Skin epidermis (tissue), 12 donors: Measurements from ENCODE around the gene MC1R.

Source experiments
- H3K27ac ChIP-seq, 21 experiments: fragments of 200-600 bp; sonication (generic) in 11 of 21; one replicate each; pipeline ENCODE4 v1.5.0; 2020; ENCODE audit warnings: mild to moderate bottlenecking in 3 of 21, inconsistent platforms in 2 of 21, moderate library complexity in 2 of 21
- H3K4me3 ChIP-seq, 7 experiments: fragments of 200-600 bp; sonication (generic) in 2 of 7; one replicate each; pipeline ENCODE4 v1.5.0; 2020; ENCODE audit warnings: inconsistent platforms in 2 of 7, mild to moderate bottlenecking in 2 of 7, moderate library complexity in 1 of 7

Gene MC1R

DNA sequence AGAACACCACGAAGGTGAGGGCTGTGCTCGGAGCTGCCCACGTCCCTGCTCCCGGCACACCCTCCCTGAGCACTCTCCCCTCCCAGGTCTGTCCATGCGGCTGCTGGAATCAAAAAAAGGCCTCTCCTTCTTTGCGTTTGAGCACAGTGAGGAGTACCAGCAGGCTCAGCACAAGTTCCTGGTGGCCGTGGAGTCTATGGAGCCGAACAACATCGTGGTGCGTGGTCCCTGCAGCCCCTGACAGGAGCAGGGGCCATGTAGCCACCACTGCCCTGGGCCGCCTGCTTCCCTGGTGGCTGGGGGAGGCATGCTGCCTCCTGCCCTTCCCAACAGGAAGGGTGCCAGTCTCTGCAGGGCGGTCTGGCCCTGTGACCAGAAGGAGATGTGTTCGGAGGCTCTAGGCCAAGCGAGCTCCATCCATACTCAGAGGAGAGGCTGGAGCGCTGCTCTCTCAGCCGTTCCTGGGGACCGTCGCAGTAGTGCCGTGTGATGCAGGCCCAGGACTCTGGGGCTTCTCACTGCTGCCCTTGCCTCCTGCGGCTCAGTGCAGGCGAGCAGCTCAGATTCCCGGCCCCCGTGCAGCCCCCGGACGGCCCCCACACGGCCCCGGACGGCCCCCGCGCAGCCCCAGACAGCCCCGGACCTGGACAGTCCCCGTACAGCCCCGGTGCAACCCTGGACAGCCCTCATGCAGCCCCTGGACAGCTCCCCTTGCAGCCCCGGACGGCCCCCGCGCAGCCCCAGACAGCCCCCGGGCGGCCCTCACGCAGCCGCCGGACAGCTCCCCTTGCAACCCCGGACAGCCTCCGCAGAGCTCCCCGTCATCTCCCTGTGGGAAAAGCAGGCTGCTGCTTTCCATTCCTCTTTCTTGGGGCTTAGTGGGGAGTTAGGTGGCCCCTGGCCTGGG lies 24.8 kb upstream of the MC1R start:
- Histone ChIP-seq H3K27ac (no peak overlapping the region), H3K4me3 (no peak overlapping the region)

DNA sequence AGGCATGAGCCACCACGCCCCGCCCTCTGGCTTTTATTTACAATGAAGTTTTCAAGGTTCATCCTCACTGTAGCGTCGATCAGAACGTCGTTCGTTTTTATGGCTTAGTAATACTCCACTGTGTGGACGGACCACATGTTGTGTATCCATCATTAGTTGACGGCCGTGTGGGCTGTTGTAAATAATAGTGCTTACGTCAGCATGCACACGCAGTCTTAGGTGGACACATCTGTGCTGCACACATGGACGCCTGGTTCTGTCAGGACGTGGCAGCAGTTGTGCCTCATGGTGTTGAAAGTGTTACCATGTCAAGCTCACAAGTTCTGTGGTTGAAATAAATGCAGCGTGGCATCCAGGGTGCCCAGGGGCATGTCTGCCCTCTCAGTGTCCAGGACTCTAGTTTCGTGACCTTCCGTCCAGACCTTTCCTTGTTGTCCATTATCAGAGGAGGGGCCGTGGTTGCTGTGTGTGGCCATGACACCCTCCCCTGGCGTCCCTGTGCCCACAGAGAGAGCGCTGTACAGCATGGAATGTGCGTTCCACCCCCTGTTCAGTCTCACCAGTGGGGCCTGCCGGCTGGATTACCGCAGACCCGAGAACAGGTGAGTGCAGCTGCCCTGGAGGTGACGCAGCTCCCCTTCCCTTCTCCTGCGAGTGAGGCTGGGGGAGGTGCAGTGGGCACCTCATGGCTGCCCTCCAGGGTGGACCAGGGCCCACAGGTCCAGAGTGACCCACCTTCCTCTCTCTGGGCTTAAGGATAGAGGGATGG lies 23.0 kb upstream of the MC1R start:
- Histone ChIP-seq H3K27ac (no peak overlapping the region), H3K4me3 (no peak overlapping the region)

DNA sequence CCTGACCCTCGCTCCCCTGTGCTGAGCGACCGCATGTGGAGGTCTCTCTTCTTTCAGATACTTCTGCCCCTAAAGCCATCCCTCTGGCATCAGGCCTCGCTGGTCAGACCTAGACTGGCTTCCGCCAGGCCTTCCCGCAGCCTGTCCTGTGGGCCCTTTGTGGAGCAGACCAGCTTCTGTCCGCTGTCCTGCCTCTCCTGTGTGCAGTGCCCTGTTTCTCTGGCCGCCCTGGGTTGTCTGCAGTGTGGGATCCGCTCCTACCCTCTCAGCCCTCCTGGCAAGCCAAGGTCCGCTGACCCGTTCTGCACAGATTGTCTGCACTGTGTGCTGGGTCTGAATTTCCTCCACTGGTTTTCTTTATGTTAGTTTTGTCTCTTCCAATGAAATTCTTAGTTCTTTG lies 21.5 kb upstream of the MC1R start:
- Histone ChIP-seq H3K27ac (no peak overlapping the region), H3K4me3 (no peak overlapping the region)

GRCh38 chr16:89898201-89898967 lies 20.3 kb upstream of the MC1R start:
- H3K4me3 ChIP-seq, result no peak overlapping the region
- no peak overlapping the region for H3K27ac ChIP-seq

DNA sequence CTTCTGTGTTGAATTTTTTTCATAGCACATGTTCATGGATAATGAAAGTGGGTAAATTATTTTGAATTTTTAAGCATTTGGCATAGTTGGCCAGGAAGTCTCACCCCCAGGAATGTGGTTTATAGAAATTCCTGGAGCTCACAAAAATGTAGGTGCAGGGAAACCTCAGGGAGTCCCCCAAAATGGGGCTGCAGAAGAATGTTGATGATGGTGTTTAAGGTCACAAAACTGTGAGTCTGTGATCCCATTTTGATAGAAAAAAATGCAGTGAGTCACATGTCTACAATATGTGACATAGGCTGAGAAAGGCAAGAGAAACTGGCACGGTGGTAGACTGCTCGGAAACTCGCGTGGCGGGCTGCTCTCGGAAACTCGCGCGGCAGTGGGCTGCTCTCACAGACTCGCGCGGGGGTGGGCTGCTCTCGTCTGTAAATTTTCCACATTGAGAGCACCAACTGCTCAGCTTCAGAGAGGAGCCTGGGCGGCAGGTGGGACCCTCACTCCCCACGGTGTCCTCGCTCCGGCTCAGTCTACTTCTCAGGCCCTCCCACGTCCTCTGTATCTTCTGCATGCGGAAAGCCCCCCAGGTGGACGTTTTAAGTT lies 18.7 kb upstream of the MC1R start:
- Histone ChIP-seq H3K4me3 (no peak overlapping the region), H3K27ac (no peak overlapping the region)

GRCh38 chr16:89900885-89901284 lies 17.8 kb upstream of the MC1R start:
- Histone ChIP-seq H3K4me3 (no peak overlapping the region), H3K27ac (no peak overlapping the region)

DNA sequence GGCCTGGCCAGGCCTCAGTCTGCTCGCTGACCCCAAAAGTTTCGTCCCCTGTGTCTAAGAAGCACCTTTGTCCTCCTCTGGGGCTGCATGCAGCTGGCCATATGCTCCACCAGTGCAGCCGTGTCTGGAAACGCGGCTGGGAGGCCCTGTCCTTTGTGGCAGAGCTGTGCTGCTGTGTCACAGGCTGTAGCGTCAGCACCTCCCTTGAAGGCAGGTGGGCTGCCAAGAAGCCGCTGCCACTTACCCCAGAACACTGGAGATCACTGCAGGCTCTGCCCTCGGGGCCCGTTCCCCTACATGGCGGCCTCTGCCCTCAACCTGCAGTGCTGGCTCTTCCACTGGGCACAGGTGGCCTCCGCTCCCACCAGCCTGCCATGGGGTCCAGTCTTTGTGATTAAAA lies 15.7 kb upstream of the MC1R start:
- H3K4me3 ChIP-seq, result no peak overlapping the region
- H3K27ac ChIP-seq, result no peak overlapping the region

DNA sequence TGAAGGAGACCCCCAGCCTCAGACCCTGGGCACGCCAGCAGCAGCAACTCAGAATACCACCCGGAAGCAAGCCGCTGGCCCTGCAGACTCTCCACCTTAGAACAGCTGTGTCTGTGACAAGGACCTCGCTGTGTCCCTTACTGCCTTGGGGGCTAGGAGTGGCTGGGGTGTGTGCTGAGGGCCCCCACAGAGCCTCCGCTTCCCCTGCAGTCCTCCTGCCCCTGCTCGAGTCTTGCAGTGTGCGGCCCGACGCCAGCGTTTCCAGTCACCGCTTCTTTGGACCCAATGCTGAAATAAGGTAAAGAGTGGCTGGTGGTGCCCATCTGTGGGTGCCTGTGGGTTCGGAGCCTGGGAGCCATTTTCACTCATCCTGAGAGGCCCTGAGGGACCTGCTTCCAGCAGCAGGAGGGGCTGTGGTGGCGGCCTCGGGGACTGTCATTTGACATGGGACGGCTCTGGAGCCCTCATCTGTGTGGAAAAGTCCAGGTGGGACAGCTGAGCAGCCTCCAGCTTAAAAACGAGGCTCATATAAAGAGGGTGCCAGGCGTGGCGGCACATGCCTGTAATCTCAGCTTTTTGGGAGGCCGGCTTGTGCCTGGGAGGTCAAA lies 14.7 kb upstream of the MC1R start:
- H3K4me3 ChIP-seq, result no peak overlapping the region
- H3K27ac ChIP-seq, result no peak overlapping the region

DNA sequence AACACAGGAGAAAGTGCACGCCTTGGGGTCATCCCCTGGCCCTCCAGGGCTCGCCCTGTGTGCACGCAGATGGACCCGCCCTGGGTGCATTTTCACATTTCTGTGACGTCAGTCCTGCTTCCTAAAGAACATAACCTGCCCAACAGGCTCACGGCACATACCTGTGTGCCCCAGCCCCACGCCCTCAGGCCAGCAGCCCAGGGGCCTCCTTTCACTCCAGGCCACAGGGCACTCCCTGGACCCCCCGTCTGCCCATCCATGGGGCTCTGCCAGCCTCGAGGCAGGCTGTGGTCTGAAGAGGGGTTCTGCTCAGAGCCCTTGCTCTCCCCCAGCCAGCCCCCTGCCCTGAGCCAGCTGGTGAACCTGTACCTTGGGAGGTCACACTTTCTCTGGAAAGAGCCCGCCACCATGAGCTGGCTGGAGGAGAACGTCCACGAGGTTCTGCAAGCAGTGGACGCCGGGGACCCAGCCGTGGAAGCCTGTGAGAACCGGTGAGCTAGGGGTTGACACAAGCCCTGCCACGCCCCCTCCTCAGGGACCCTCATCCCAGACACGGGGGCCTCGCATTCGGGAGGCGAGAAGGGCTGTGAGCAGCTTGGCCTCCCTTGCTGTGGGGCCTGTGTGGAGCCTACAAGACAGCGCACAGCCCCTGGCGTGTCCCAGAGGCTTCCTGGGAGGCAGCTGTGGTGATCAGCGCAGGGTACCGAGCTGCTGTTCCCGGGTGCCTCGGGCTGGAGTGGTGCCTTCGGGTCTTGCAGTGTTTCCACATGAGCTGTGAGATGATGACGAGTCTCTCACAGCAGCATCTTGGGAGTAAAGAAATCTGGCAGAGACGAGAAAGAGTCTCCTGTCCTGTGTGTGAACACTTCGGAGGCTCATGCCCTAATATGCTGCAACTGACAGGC lies 13.8 kb upstream of the MC1R start:
- peak overlapping the region in 2 of 21 experiments; percentile 27 to 54 for H3K27ac ChIP-seq
- no peak overlapping the region for H3K4me3 ChIP-seq

DNA sequence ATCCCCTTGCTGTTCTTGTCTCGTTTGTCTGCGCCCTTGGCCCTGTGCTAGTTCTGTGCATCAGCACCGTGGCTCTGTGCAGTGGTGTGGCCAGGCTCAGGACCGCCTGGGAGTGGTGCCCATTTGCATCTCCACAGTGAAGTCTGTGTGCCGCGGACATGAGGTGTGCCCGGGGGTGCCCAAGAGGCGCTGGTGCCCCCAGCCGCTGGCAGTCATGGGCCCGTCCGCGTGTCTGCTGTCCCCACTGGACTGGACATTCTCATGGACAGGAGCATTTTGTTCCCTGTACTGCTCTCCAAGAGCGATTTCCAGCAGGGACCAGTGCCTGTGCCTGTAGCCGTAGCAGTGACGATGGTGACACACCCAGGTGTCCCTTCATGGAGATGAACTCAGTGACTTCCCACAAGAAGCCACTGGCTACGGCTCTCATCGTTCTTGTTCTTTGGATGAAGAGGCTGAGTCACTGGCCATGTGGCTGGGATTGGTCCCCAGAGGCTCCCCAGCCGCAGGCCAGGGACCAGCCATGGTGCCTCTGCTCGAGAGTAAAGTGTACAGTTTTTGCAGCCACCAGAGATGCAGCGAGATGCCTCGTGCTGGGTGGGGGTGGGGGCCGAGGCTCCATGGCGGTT lies 13.0 kb upstream of the MC1R start:
- no peak overlapping the region for H3K4me3 ChIP-seq
- peak overlapping the region in 1 of 21 experiments; percentile 27 for H3K27ac ChIP-seq

- H3K4me3 ChIP-seq, result no peak overlapping the region
- peak overlapping the region in 2 of 21 experiments; percentile 17 to 24 for H3K27ac ChIP-seq
These were observed 12.3 kb upstream of the MC1R start for GRCh38 chr16:89906140-89907025.

DNA sequence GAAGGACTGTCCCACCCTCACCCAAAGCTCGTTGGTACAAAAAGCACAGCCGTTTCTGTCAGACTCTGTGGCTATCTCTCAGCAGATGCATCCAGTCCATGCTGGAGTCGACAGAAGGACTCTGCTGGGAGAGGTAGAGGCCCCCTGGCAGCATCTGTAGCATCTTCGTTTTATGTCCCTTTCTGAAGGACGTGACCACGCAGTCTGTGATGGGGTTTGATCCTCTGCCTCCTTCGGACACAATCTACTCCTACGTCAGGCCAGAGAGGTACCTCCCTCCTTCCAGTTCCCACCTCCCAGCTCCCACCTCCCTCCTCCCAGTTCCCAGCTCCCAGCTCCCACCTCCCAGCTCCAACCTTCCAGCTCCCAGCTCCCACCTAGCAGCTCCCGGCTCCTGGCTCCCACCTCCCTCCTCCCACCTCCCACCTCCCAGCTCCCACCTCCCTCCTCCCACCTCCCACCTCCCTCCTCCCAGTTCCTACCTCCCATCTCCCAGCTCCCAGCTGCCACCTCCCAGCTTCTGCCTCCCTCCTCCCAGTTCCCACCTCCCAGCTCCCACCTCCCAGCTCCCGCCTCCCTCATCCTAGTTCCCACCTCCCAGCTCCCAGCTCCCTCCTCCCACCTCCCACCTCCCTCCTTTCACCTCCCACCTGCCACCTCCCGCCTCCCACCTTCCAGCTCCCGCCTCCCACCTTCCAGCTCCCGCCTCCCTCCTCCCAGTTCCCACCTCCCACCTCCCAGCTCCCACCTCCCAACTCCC lies 11.4 kb upstream of the MC1R start:
- H3K4me3 ChIP-seq, result no peak overlapping the region
- peak overlapping the region in 1 of 21 experiments; percentile 17 for H3K27ac ChIP-seq

DNA sequence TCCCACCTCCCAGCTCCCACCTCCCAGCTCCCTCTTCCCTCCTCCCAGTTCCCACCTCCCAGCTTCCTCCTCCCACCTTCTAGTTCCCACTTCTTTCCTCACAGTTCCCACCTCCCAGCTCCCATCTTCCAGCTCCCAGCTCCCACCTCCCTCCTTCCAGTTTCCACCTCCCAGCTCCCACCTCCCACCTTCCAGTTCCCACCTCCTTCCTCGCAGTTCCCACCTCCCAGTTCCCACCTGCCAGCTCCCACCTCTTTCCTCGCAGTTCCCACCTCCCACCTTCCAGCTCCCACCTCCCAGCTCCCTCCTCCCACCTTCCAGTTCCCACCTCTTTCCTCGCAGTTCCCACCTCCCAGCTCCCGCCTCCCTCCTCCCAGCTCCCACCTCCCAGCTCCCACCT lies 10.4 kb upstream of the MC1R start:
- H3K4me3 ChIP-seq, result no peak overlapping the region
- H3K27ac ChIP-seq, result peak overlapping the region in 1 of 21 experiments; percentile 10

GRCh38 chr16:89909777-89910716 lies 8.6 kb upstream of the MC1R start:
- Histone ChIP-seq H3K27ac (peak overlapping the region in 3 of 21 experiments; percentile 4 to 48 (median 15)), H3K4me3 (no peak overlapping the region)

GRCh38 chr16:89910717-89911354 lies 7.8 kb upstream of the MC1R start:
- Histone ChIP-seq H3K27ac (peak overlapping the region in 1 of 21 experiments; percentile 15), H3K4me3 (no peak overlapping the region)
